Upper lobe of left lung (tissue), 6 donors: ENCODE measurements around the gene NAGA. TPM values are rescaled to one million over a fixed set of nuclear protein-coding genes. Genes with fewer than 3 reads are reported as not detected.

Experiments used
- ATAC-seq, 2 donors: fragments of 200-7000 bp; cut with Tn5 transposase; one replicate each; pipeline ENCODE4 v1.9.1; 2022; ENCODE audit warnings: mild to moderate bottlenecking in 2 of 2, moderate library complexity in 2 of 2; ENCODE audit not compliant: low FRiP score in 2 of 2
- DNase-seq, 2 donors: peaks; one replicate each; pipeline ENCODE4 v3.0.0-alpha.2; 2019 to 2020
- H3K27ac ChIP-seq, 4 donors: fragments of 200-600 bp; sonication (generic); one replicate each; pipeline ENCODE4 v1.5.1; 2016 to 2019
- H3K27me3 ChIP-seq, 4 donors: fragments of 200-600 bp; sonication (generic); one replicate each; pipeline ENCODE4 v1.5.1; 2017 to 2019
- H3K36me3 ChIP-seq, 4 donors: fragments of 200-600 bp; sonication (generic); one replicate each; pipeline ENCODE4 v1.5.1; 2016 to 2019
- H3K4me1 ChIP-seq, 4 donors: fragments of 200-600 bp; sonication (generic); one replicate each; pipeline ENCODE4 v1.5.1; 2018 to 2019
- H3K4me3 ChIP-seq, 4 donors: fragments of 200-600 bp; sonication (generic); one replicate each; pipeline ENCODE4 v1.5.1; 2017 to 2019; ENCODE audit warnings: mild to moderate bottlenecking in 2 of 4, moderate library complexity in 1 of 4
- H3K9me3 ChIP-seq, 4 donors: fragments of 200-600 bp; sonication (generic); one replicate each; pipeline ENCODE4 v1.5.1; 2018 to 2019
- CTCF ChIP-seq, 6 experiments: fragments of 450-650 bp in 4 of 6; fragments of 200-600 bp in 2 of 6; sonication (generic) in 2 of 6; IDR thresholded peaks; one replicate each; pipeline ENCODE4 v1.5.1; 2016 to 2019; ENCODE audit warnings: antibody characterized with exemption in 6 of 6
- EP300 ChIP-seq, 4 donors: sonication (generic); formaldehyde crosslinking; IDR thresholded peaks; one replicate each; pipeline ENCODE4 v1.5.1; 2017; ENCODE audit warnings: antibody characterized with exemption in 4 of 4, control low read depth in 2 of 4
- POLR2A ChIP-seq, 4 donors: fragments of 450-650 bp; IDR thresholded peaks; one replicate each; pipeline ENCODE4 v1.5.1; 2016 to 2017; ENCODE audit warnings: antibody characterized with exemption in 4 of 4, mild to moderate bottlenecking in 2 of 4
- POLR2AphosphoS5 ChIP-seq, 2 donors: sonication (generic); formaldehyde crosslinking; IDR thresholded peaks; one replicate each; pipeline ENCODE4 v1.5.1; 2017; ENCODE audit warnings: antibody characterized with exemption in 2 of 2
- WGBS, 2 donors: methylation state at CpG; one replicate each; pipeline ENCODE4 v1.1.5; 2017 to 2018; 5-methylcytosine and 5-hydroxymethylcytosine counted together
- total RNA-seq, 6 donors: library from RNA; depleted of rRNA in 4 of 6; stranded (reverse); fragments of >200 nt in 4 of 6; gene quantifications; one replicate each; pipeline versions ENCODE4 v1.1.0 to v1.2.1, GENCODE V29; 2016 to 2021
- donor health status: DM: no; HTN: no; CAD: no; lungs with moderate emphysema.
- donor health status: DM: no; HTN: yes; CAD: no; lungs with severe emphysema.

Gene NAGA
- total RNA-seq, 6 donors from 2014 or later: 25.5 to 42.3 (median 34.4) TPM

DNA sequence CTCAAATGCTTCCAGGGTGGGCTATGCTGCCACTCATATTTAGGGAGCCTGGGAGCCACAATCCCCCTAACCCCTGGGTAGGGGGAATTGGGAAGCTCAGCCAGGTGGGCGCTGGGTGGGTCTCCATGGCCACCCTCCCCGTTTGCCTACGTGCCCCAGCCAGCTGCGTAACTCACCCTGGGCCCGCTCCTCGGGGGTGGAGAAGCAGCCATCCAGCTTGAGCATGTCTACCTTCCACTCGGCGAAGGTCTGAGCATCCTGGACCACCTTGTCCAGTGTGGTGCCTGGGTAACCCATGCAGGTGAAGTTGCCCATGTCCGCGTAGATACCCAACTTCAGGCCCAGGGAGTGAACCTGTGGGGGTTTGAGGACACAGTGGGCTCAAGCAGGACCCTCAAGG is 3.7 kb downstream of the NAGA start:
- H3K4me3 ChIP-seq: no peak overlapping the region
- H3K36me3 ChIP-seq: peaks cover 0 to 56% (median 43%) of the 10 kb centered on the region in 4 donors
- no peaks in the 10 kb centered on the region for H3K27me3 ChIP-seq
- peak in 1 of 2 donors; percentile 46 for DNase-seq
- no peak overlapping the region for H3K27ac ChIP-seq
- peaks cover 18 to 29% (median 19%) of the 10 kb centered on the region in 4 donors for H3K4me1 ChIP-seq
- WGBS, 2 donors: 97% methylated on average over 10 of the region's 10 CpGs; no CpG with 5 or more reads in 1 of the 2 donors
- TF ChIP-seq POLR2AphosphoS5 (IDR thresholded peaks at IDR 0.05): no peak
- no peak for TF ChIP-seq POLR2A (IDR thresholded peaks at IDR 0.05)
- TF ChIP-seq EP300 (IDR thresholded peaks at IDR 0.05): no peak
- TF ChIP-seq CTCF (IDR thresholded peaks at IDR 0.05): no peak
- H3K9me3 ChIP-seq: no peaks in the 10 kb centered on the region
- ATAC-seq: no peak

GRCh38 chr22:42066126-42066761 is 4.4 kb downstream of the NAGA start:
- H3K36me3 ChIP-seq: peaks cover under 1 to 63% (median 48%) of the 10 kb centered on the region in 4 donors
- 93 to 100% methylated on average over 3 to 7 of the region's 7 CpGs for WGBS, 2 donors

DNA sequence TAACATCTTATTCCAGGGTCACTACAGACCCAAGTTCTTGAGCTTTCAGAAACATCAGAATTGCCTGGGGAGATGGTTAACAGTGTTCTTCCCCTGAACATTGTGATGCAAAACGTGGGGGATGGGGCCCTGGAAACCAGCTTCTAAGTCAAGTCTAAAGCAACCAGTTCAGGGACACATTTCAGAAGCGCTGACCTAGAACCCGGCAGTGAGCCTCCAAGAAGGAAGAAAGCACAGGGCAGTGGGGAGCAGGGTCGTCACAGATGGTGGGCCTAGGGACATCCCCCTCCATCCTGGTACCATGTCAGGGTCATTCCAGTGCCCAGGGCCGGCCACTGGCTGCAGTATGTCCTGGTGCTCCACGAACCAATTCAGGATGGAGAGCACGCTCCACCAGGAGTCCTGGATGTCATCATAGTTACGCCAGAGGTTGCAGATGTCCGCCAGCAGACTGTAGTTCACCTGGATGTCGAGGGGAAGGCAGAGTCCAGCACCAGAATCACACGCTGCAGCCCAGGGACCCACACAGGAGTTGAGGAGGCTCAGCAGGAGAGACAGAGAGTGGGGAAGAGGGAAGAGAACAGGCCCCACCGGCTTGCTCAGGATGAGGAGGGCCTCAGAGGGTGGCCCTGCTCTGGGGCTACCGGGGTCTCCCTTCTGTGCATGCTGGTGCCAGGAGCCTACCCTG is 5.0 kb downstream of the NAGA start:
- 89 to 92% methylated on average over 9 to 13 of the region's 13 CpGs for WGBS, 2 donors
- Histone ChIP-seq H3K4me3 (no peak overlapping the region), H3K27ac (no peak overlapping the region), H3K27me3 (no peaks in the 10 kb centered on the region), H3K36me3 (peaks cover 4 to 70% (median 55%) of the 10 kb centered on the region in 4 donors), H3K9me3 (no peaks in the 10 kb centered on the region), H3K4me1 (peaks cover 8 to 20% (median 10%) of the 10 kb centered on the region in 4 donors)
- ATAC-seq (no peak), DNase-seq (no peak)
- TF ChIP-seq POLR2AphosphoS5 (IDR thresholded peaks at IDR 0.05) (no peak), POLR2A (IDR thresholded peaks at IDR 0.05) (no peak), EP300 (IDR thresholded peaks at IDR 0.05) (no peak), CTCF (IDR thresholded peaks at IDR 0.05) (no peak)

More at GRCh38 chr22:42066126-42066761, 4.4 kb downstream of the NAGA start:
- no peak for ATAC-seq
- Histone ChIP-seq H3K4me3 (no peak overlapping the region), H3K27ac (no peak overlapping the region), H3K9me3 (no peaks in the 10 kb centered on the region), H3K27me3 (no peaks in the 10 kb centered on the region), H3K4me1 (peaks cover 12 to 23% (median 14%) of the 10 kb centered on the region in 4 donors)
- no peak for TF ChIP-seq POLR2A (IDR thresholded peaks at IDR 0.05)
- no peak for TF ChIP-seq CTCF (IDR thresholded peaks at IDR 0.05)
- no peak for TF ChIP-seq EP300 (IDR thresholded peaks at IDR 0.05)
- TF ChIP-seq POLR2AphosphoS5 (IDR thresholded peaks at IDR 0.05): no peak
- DNase-seq: peak in 1 of 2 donors; percentile 33

DNA sequence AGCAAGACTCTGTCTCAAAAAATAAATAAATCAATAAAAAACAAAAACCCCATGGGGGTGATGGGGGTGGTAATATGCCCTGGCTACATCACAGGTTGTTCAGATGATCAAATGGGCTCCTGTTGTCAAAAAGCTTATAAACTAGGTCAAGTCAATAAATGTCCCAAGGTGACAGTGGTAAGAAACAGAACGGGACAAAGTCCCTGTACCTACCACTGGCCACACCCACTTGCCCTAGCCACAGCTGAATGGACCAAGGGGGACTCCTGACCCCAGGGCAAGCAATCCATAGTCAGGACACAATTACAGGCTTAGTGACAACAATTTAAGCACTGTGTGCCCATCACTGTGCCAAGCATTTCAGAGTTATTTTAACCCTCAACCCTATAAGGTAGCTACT is 6.0 kb downstream of the NAGA start:
- ATAC-seq (no peak), DNase-seq (no peak)
- no peaks in the 10 kb centered on the region for H3K27me3 ChIP-seq
- H3K9me3 ChIP-seq: no peaks in the 10 kb centered on the region
- no peak overlapping the region for H3K27ac ChIP-seq
- 91 to 100% methylated on average over 1 of the region's 1 CpG for WGBS, 2 donors
- H3K4me3 ChIP-seq: no peak overlapping the region
- peaks cover 1 to 13% (median 5%) of the 10 kb centered on the region in 4 donors for H3K4me1 ChIP-seq
- TF ChIP-seq EP300 (IDR thresholded peaks at IDR 0.05): no peak
- no peak for TF ChIP-seq CTCF (IDR thresholded peaks at IDR 0.05)
- TF ChIP-seq POLR2AphosphoS5 (IDR thresholded peaks at IDR 0.05): no peak
- TF ChIP-seq POLR2A (IDR thresholded peaks at IDR 0.05): no peak
- peaks cover 4 to 79% (median 64%) of the 10 kb centered on the region in 4 donors for H3K36me3 ChIP-seq
